HG02610 (cell line): Measurements from ENCODE around the gene FGD3.

ENCODE experiments used
- ATAC-seq: cut with Tn5 transposase; IDR thresholded peaks from one replicate; pipeline ENCODE4 v1.9.1; 2021; ENCODE audit warnings: mild to moderate bottlenecking, moderate library complexity; ENCODE audit not compliant: unreplicated experiment

The FGD3 gene

GRCh38 chr9:92954886-92955285, 7.6 kb downstream of the FGD3 start:
- no peak for ATAC-seq

- ATAC-seq: no peak
Measured at GRCh38 chr9:92960561-92961290, 13.4 kb downstream of the FGD3 start.

- no peak for ATAC-seq
Measured at GRCh38 chr9:92961627-92962302, 14.4 kb downstream of the FGD3 start.

- ATAC-seq: no peak
Measured at GRCh38 chr9:92962303-92962649, 15.0 kb downstream of the FGD3 start.

- ATAC-seq: no peak
Measured at GRCh38 chr9:92962846-92963245, 15.5 kb downstream of the FGD3 start.

- ATAC-seq: peak; percentile 60
Measured at GRCh38 chr9:92963831-92964606, 16.7 kb downstream of the FGD3 start.

- no peak for ATAC-seq
Measured at GRCh38 chr9:92964607-92965060, 17.3 kb downstream of the FGD3 start.

- ATAC-seq: no peak
Measured at GRCh38 chr9:92965061-92965758, 17.9 kb downstream of the FGD3 start.

- ATAC-seq: no peak
Measured at GRCh38 chr9:92965759-92966517, 18.6 kb downstream of the FGD3 start.

GRCh38 chr9:92966518-92966800, 19.1 kb downstream of the FGD3 start:
- ATAC-seq: no peak

- ATAC-seq: no peak
Measured at GRCh38 chr9:92968081-92968480, 20.8 kb downstream of the FGD3 start.

- ATAC-seq: no peak
Measured at GRCh38 chr9:92969516-92970466, 22.5 kb downstream of the FGD3 start.

GRCh38 chr9:92970467-92970923, 23.2 kb downstream of the FGD3 start:
- no peak for ATAC-seq

GRCh38 chr9:92971121-92971520, 23.8 kb downstream of the FGD3 start:
- ATAC-seq: no peak

- ATAC-seq: no peak
Measured at GRCh38 chr9:92971776-92972175, 24.5 kb downstream of the FGD3 start.

- ATAC-seq: no peak
Measured at GRCh38 chr9:92973700-92974099, 26.4 kb downstream of the FGD3 start.

GRCh38 chr9:92974161-92974661, 26.9 kb downstream of the FGD3 start:
- no peak for ATAC-seq

GRCh38 chr9:92974761-92975755, 27.7 kb downstream of the FGD3 start:
- ATAC-seq: no peak
